ENCODE data around the gene NEDD4L.

The NEDD4L gene

DNA sequence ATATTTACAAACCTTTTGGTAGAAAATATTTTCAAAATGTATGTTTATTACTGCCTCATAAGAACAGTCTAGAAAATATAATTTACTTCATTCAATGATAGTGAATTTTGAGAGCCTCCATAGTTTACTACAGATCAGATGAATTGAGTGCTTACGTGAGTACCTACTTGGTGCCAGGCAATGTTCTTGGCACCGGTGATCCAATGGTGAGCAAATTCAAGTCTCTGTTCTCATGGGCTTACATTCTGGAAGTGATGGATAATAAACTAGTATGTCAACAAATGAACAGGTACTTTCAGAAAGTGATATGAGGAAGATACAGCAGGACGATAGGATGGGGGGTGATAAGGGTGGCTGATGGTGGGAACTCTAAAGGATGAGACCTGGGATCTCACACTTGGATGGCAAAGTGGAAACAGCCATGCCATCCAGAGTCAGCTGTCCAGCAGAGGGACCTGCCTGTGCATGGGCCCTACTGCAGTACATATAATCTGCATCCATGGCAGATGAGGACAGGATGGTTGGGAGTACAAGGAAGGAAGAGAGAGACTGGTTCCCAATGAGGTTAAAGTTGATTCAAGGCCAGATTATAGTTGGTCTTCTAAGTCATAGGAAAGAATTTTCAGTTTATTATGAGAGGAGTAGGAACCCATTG is 277.0 kb downstream of the NEDD4L start:
- ChIA-PET CTCF (interaction anchor here (0.9 kb wide), 1 partner anchor 127 kb away, joined by 5 read pairs; no protein-coding TSS in a partner anchor), POLR2A (no interaction called here)
- DNase-seq (ENCODE audit: extremely low spot score), result no peak
- no peak for TF ChIP-seq NFRKB (IDR thresholded peaks at IDR 0.05)
- TF ChIP-seq L3MBTL2 (conservative IDR thresholded peaks at IDR 0.05), result no peak
- TF ChIP-seq TARDBP (IDR thresholded peaks at IDR 0.05), result no peak
- no peak for TF ChIP-seq HDGF (IDR thresholded peaks at IDR 0.05; ENCODE audit: borderline replicate concordance)
- TF ChIP-seq ARNT (IDR thresholded peaks at IDR 0.05), result no peak
- TF ChIP-seq CTBP1 (IDR thresholded peaks at IDR 0.05; ENCODE audit: borderline replicate concordance), result no peak

DNA sequence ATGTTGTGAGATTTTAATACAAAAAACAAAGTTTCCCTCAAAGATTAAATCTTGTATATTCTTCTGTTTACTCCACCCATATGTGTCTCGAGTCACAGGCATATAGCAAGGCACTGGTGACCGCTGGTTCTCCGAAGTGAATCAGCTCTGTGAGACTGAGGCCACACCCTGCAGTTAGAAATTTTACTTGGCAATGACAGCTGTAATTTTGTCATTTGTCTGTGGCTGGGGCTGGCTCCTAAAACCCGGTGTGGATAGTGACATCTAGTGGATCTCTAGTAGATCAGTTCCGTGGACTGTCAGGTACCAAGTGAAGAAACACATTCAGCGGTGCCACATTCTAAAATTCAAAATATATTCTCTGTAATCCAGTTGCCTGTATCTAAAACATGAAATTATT is 278.0 kb downstream of the NEDD4L start:
- POLR2A ChIA-PET, result no interaction called here
- DNase-seq (ENCODE audit: extremely low spot score), result peak; percentile 39
- TF ChIP-seq ZNF384 (IDR thresholded peaks at IDR 0.05), result no peak
- TF ChIP-seq LEF1 (IDR thresholded peaks at IDR 0.05; ENCODE audit: borderline replicate concordance), result no peak
- TF ChIP-seq FOXA1 (IDR thresholded peaks at IDR 0.05), result no peak
- TF ChIP-seq CTBP1 (IDR thresholded peaks at IDR 0.05; ENCODE audit: borderline replicate concordance), result no peak
- TF ChIP-seq HDGF (IDR thresholded peaks at IDR 0.05; ENCODE audit: borderline replicate concordance), result no peak
- TF ChIP-seq, protein P1, sequence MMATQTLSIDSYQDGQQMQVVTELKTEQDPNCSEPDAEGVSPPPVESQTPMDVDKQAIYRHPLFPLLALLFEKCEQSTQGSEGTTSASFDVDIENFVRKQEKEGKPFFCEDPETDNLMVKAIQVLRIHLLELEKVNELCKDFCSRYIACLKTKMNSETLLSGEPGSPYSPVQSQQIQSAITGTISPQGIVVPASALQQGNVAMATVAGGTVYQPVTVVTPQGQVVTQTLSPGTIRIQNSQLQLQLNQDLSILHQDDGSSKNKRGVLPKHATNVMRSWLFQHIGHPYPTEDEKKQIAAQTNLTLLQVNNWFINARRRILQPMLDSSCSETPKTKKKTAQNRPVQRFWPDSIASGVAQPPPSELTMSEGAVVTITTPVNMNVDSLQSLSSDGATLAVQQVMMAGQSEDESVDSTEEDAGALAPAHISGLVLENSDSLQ (IDR thresholded peaks at IDR 0.05), result no peak
- no peak for TF ChIP-seq ELF4 (IDR thresholded peaks at IDR 0.05)
- TF ChIP-seq NFRKB (IDR thresholded peaks at IDR 0.05), result no peak
- CTCF ChIA-PET, result interaction anchor here (0.6 to 1.0 kb wide), 5 partner anchors 16 to 131 kb away, joined by 3 to 8 read pairs (median 4); no protein-coding TSS in a partner anchor

DNA sequence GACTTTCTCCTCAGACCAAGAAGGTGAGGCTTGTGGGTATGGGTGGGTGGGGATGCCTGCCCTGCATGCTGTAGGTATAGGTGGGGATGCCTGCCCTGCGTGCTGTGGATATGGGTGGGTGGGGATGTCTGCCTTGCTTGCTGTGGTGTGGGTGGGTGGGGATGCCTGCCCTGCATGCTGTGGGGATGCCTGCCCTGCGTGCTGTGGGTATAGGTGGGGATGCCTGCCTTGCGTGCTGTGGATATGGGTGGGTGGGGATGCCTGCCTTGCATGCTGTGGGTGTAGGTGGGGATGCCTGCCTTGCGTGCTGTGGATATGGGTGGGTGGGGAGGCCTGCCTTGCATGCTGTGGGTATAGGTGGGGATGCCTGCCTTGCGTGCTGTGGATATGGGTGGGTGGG is 278.4 kb downstream of the NEDD4L start:
- CTCF ChIA-PET, result interaction anchor here (1.0 kb wide), 1 partner anchor 131 kb away, joined by 8 read pairs; no protein-coding TSS in a partner anchor
- no peak for DNase-seq (ENCODE audit: extremely low spot score)
- POLR2A ChIA-PET, result no interaction called here
- no peak for TF ChIP-seq HDGF (IDR thresholded peaks at IDR 0.05; ENCODE audit: borderline replicate concordance)

DNA sequence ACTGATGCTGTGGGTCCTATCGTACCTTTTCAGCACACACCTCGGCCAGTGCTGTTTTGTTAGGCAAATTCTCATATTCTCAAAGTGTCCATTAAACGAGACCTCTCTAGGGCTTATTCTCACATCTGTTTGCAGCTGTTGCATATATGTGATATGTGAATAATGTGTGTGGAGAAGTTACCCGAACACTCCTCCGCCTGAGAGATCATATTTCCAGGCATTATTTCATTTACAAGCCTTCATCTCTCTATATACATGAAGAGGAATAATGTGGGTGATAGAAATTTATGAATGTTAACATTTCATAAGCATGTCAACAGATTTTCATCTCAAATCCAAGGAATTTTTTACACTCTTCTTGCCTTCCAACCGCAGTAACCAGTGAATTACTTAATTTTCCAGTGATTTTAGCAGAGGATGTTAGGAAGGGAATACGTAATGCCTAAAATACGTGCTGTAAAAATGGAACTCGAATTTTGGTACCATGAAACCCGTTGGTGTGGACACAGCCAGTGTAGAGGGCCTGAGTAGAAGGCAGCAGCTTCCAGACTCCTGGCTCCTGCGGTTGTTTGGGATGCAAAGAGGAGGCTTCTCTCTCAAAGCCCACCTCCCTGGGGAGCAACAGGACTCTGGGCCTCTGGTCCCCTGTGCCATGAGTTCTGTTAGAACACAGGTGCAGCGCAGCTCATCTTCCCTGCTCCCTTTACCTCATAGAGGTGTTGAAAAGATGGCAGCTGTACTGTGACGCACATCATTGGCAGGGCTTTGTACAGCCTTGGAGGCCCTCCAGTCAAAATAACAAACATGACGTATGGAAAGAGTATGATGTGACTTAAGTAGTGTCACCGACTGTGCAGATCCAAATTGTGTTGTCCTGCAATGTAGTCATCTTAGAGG is 280.1 kb downstream of the NEDD4L start:
- TF ChIP-seq FOXM1 (IDR thresholded peaks at IDR 0.05; ENCODE audit: borderline replicate concordance), result no peak
- TF ChIP-seq ARNT (IDR thresholded peaks at IDR 0.05), result no peak
- no peak for TF ChIP-seq FOXK2 (IDR thresholded peaks at IDR 0.05)
- CTCF ChIA-PET, result no interaction called here
- POLR2A ChIA-PET, result no interaction called here
- DNase-seq (ENCODE audit: extremely low spot score), result no peak

DNA sequence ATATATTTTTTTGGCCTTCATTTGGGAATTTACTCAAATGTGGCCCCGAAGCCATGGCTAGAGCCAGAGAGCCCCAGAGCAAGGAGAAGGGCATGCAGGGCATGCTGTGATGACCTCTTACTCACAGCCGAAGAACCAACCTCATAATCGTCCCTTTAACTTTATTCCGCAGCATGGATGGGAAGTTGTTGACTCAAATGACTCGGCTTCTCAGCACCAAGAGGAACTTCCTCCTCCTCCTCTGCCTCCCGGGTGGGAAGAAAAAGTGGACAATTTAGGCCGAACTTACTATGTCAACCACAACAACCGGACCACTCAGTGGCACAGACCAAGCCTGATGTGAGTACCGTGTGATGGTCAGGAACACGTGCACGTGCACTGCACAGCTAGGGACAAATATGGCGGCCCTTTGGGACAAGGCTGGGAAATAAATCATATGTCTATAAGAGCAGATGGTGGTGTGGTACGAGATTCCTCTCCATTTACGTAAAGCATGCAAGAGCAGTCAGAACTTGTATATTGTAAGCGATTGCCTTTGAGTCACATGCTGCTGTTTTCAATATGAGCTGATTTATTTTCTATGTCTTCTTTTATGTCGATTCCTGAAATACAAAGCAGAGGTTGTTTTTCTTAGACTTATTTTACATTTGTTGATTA is 280.9 kb downstream of the NEDD4L start:
- DNase-seq (ENCODE audit: extremely low spot score), result no peak
- CTCF ChIA-PET, result no interaction called here
- TF ChIP-seq, protein P1 (IDR thresholded peaks at IDR 0.05), result no peak
- TF ChIP-seq CTBP1 (IDR thresholded peaks at IDR 0.05; ENCODE audit: borderline replicate concordance) (no peak), ARNT (IDR thresholded peaks at IDR 0.05) (no peak), LEF1 (IDR thresholded peaks at IDR 0.05; ENCODE audit: borderline replicate concordance) (no peak), TARDBP (IDR thresholded peaks at IDR 0.05) (no peak), FOXK2 (IDR thresholded peaks at IDR 0.05) (no peak), ELF4 (IDR thresholded peaks at IDR 0.05) (no peak), ZNF384 (IDR thresholded peaks at IDR 0.05) (no peak), FOXM1 (IDR thresholded peaks at IDR 0.05; ENCODE audit: borderline replicate concordance) (no peak), SUZ12 (IDR thresholded peaks at IDR 0.05) (no peak), BHLHE40 (IDR thresholded peaks at IDR 0.05; ENCODE audit: borderline replicate concordance) (no peak), L3MBTL2 (conservative IDR thresholded peaks at IDR 0.05) (no peak)
- POLR2A ChIA-PET, result no interaction called here

DNA sequence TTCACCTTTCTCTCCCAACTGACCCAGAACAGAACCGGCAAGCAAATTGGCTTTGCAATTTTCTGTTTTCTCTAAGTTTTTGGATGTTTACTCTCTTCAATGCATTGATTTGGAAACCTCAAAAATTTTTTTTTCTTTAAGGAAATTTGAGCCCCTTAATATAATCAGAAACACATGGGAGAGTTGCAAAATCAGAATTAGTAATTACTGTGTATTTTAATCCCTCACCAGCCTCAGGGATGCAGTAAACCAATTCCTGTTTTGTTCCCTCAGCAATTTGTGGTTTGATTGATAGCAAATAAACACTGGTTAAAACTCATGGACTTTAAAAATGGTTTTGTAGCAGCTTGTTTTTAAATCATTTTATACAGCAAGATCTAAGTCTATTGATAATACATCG is 281.5 kb downstream of the NEDD4L start:
- DNase-seq (ENCODE audit: extremely low spot score), result no peak
- TF ChIP-seq ELF4 (IDR thresholded peaks at IDR 0.05), result no peak
- TF ChIP-seq FOXK2 (IDR thresholded peaks at IDR 0.05), result no peak
- POLR2A ChIA-PET, result no interaction called here
- CTCF ChIA-PET, result no interaction called here

DNA sequence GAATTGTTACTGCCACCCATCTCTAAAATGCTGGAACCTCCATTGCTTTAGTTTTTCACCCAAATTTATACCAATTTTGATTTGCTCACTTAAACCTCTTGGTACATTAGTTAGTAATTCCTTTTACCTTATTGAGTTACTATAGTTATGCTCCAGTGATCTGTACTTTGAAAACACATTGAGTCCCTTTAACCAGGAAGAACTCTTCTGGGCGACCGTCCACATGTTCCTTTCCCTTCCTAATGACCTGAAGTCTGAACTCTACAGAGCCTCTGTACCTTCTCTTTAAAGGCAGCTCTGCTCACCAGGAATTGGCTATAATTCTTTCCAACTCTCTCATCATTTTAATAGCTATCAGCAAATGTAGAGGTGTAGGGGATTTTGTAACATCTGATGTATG is 290.0 kb downstream of the NEDD4L start:
- no peak for DNase-seq (ENCODE audit: extremely low spot score)
- CTCF ChIA-PET, result no interaction called here
- no peak for TF ChIP-seq SP1 (IDR thresholded peaks at IDR 0.05)
- no peak for TF ChIP-seq TARDBP (IDR thresholded peaks at IDR 0.05)
- TF ChIP-seq SUZ12 (IDR thresholded peaks at IDR 0.05), result no peak
- TF ChIP-seq BHLHE40 (IDR thresholded peaks at IDR 0.05; ENCODE audit: borderline replicate concordance), result no peak
- TF ChIP-seq ZNF384 (IDR thresholded peaks at IDR 0.05), result no peak
- no peak for TF ChIP-seq ARNT (IDR thresholded peaks at IDR 0.05)
- TF ChIP-seq L3MBTL2 (conservative IDR thresholded peaks at IDR 0.05), result no peak
- TF ChIP-seq NFRKB (IDR thresholded peaks at IDR 0.05), result no peak
- POLR2A ChIA-PET, result no interaction called here
